Epithelial cell of esophagus (primary cell): Measurements from ENCODE around the gene GPS1.

Experiments
- DNase-seq: peaks from one replicate; pipeline ENCODE4 v3.0.0; 2010; ENCODE audit warnings: low read depth
- H3K4me3 ChIP-seq: 2 replicates; pipeline ENCODE4 v1.5.1; 2011; ENCODE audit warnings: mild to moderate bottlenecking, low read length, control low read depth
- CTCF ChIP-seq: IDR thresholded peaks from 2 replicates; pipeline ENCODE4 v1.5.1; 2011; ENCODE audit warnings: low read depth, mild to moderate bottlenecking, low read length, control low read depth, inconsistent platforms; ENCODE audit not compliant: insufficient read depth; ENCODE audit errors: missing control alignments

GPS1 gene

GRCh38 chr17:82094931-82095776 lies 43.5 kb downstream of the GPS1 start:
- TF ChIP-seq CTCF: no peak
- DNase-seq: no peak
- peak overlapping the region; percentile 72 for H3K4me3 ChIP-seq

- DNase-seq: peak; percentile 73
- no peak for TF ChIP-seq CTCF
Measured at GRCh38 chr17:82095777-82096708, 44.3 kb downstream of the GPS1 start.

GRCh38 chr17:82096709-82097183 lies 45.0 kb downstream of the GPS1 start:
- DNase-seq: no peak
- H3K4me3 ChIP-seq: peak overlapping the region; percentile 72
- no peak for TF ChIP-seq CTCF

More at GRCh38 chr17:82095777-82096708, 44.3 kb downstream of the GPS1 start:
- H3K4me3 ChIP-seq: peak overlapping the region; percentile 72

- peak; percentile 35 for DNase-seq
- peak overlapping the region; percentile 72 for H3K4me3 ChIP-seq
- TF ChIP-seq CTCF: no peak
Measured at GRCh38 chr17:82097184-82097918, 45.7 kb downstream of the GPS1 start.

GRCh38 chr17:82097919-82098168 lies 46.1 kb downstream of the GPS1 start:
- no peak for TF ChIP-seq CTCF
- DNase-seq: no peak

GRCh38 chr17:82098169-82098938 lies 46.7 kb downstream of the GPS1 start, which contains the start of gene FASN:
Gene FASN, minus strand, starts transcription at chr17:82098236. Its CDS starts 1,791 bp downstream, at chr17:82096445.
- peak; percentile 97 for DNase-seq
- TF ChIP-seq CTCF: peak; percentile 31
- peak within 1 kb of the TSS; percentile 72 for H3K4me3 ChIP-seq

More at GRCh38 chr17:82097919-82098168, 46.1 kb downstream of the GPS1 start:
- peak overlapping the region; percentile 72 for H3K4me3 ChIP-seq
